GM23338 (cell line): ENCODE data around the gene PDE1C. TPM values are rescaled to one million over a fixed set of nuclear protein-coding genes. Genes with fewer than 3 reads are reported as not detected.

ENCODE experiments used
- ATAC-seq: fragments of 200-7000 bp; cut with Tn5 transposase; 3 replicates; pipeline ENCODE4 v1.9.1; 2020
- DNase-seq: peaks from one replicate; pipeline ENCODE4 v3.0.0-alpha.2; 2015; ENCODE audit warnings: low spot score
- H2AFZ ChIP-seq: fragments of 200-600 bp; sonication (generic); 2 replicates; pipeline ENCODE4 v1.8.0; 2016; ENCODE audit warnings: antibody characterized with exemption, mild to moderate bottlenecking, moderate library complexity
- H3F3A ChIP-seq: fragments of 200-600 bp; sonication (generic); replicated peaks from 2 replicates; pipeline ENCODE4 v1.8.0; 2017; ENCODE audit warnings: antibody characterized with exemption, mixed run types, low read depth
- H3K27ac ChIP-seq: fragments of 200-600 bp; sonication (generic); 2 replicates; pipeline ENCODE4 v1.6.1; 2016; ENCODE audit warnings: low read depth
- H3K27me3 ChIP-seq: fragments of 200-600 bp; sonication (generic); 2 replicates; pipeline ENCODE4 v1.8.0; 2016; ENCODE audit warnings: mild to moderate bottlenecking, mixed run types, moderate library complexity; ENCODE audit not compliant: insufficient read depth
- H3K36me3 ChIP-seq: fragments of 200-600 bp; sonication (generic); 2 replicates; pipeline ENCODE4 v1.8.0; 2016; ENCODE audit warnings: mild to moderate bottlenecking; ENCODE audit not compliant: insufficient read depth
- H3K4me1 ChIP-seq: fragments of 200-600 bp; sonication (generic); 2 replicates; pipeline ENCODE4 v1.8.0; 2016; ENCODE audit warnings: mild to moderate bottlenecking, moderate library complexity; ENCODE audit not compliant: insufficient read depth
- H3K4me2 ChIP-seq: fragments of 200-600 bp; sonication (generic); 2 replicates; pipeline ENCODE4 v1.7.1; 2017; ENCODE audit warnings: mixed run types
- H3K4me3 ChIP-seq: fragments of 200-600 bp; sonication (generic); 2 replicates; pipeline ENCODE4 v1.6.1; 2016; ENCODE audit warnings: mixed run types
- H3K79me2 ChIP-seq: fragments of 200-600 bp; sonication (generic); replicated peaks from 2 replicates; pipeline ENCODE4 v1.8.0; 2017; ENCODE audit warnings: mild to moderate bottlenecking; ENCODE audit not compliant: insufficient read depth
- H3K9me2 ChIP-seq: fragments of 200-600 bp; sonication (generic); 2 replicates; pipeline ENCODE4 v1.8.0; 2017; ENCODE audit not compliant: insufficient read depth
- H4K20me1 ChIP-seq: fragments of 200-600 bp; sonication (generic); replicated peaks from 2 replicates; pipeline ENCODE4 v1.8.0; 2017; ENCODE audit warnings: mild to moderate bottlenecking; ENCODE audit not compliant: insufficient read depth
- H3K27ac Mint-ChIP-seq: 2 replicates; pipeline ENCODE4 v1.8.0; 2020; ENCODE audit warnings: inconsistent platforms, mild to moderate bottlenecking, moderate library complexity, mixed read lengths
- H3K27me3 Mint-ChIP-seq: 3 replicates; pipeline ENCODE4 v1.8.0; 2022; ENCODE audit warnings: low read depth, mild to moderate bottlenecking, moderate library complexity, mixed read lengths, inconsistent platforms; ENCODE audit not compliant: insufficient read depth, poor library complexity
- H3K36me3 Mint-ChIP-seq: 3 replicates; pipeline ENCODE4 v1.8.0; 2021; ENCODE audit warnings: low read depth, mild to moderate bottlenecking, inconsistent platforms, moderate library complexity, mixed read lengths
- H3K4me1 Mint-ChIP-seq: 3 replicates; pipeline ENCODE4 v1.8.0; 2020; ENCODE audit warnings: mild to moderate bottlenecking, inconsistent platforms, mixed read lengths
- H3K4me3 Mint-ChIP-seq: 3 replicates; pipeline ENCODE4 v1.8.0; 2021; ENCODE audit warnings: moderate library complexity, mild to moderate bottlenecking, inconsistent platforms, mixed read lengths
- H3K9me3 Mint-ChIP-seq: 3 replicates; pipeline ENCODE4 v1.8.0; 2020; ENCODE audit warnings: moderate library complexity, mild to moderate bottlenecking, inconsistent platforms, mixed read lengths
- CREB1 ChIP-seq: fragments of 250-450 bp; sonication (Bioruptor Pico); IDR thresholded peaks from 2 replicates; pipeline ENCODE4 v1.5.0; 2020; ENCODE audit warnings: low read depth, mild to moderate bottlenecking, moderate library complexity
- ETS1 ChIP-seq: IDR thresholded peaks from 2 replicates; pipeline ENCODE4 v1.6.1; 2016; ENCODE audit warnings: antibody characterized with exemption
- EZH2 ChIP-seq: fragments of 200-600 bp; sonication (generic); IDR thresholded peaks from one replicate; pipeline ENCODE4 v1.8.0; 2017; ENCODE audit warnings: antibody characterized with exemption, mild to moderate bottlenecking, low read depth; ENCODE audit not compliant: unreplicated experiment
- JUNB ChIP-seq: IDR thresholded peaks from one replicate; pipeline ENCODE4 v1.6.1; 2016; ENCODE audit warnings: antibody characterized with exemption; ENCODE audit not compliant: unreplicated experiment
- REST ChIP-seq: IDR thresholded peaks from one replicate; pipeline ENCODE4 v1.6.1; 2018; ENCODE audit warnings: antibody characterized with exemption; ENCODE audit not compliant: unreplicated experiment
- STAT1 ChIP-seq: IDR thresholded peaks from one replicate; pipeline ENCODE4 v1.6.1; 2016; ENCODE audit warnings: antibody characterized with exemption; ENCODE audit not compliant: unreplicated experiment
- ZNF462 ChIP-seq: fragments of 250-450 bp; sonication (Bioruptor Pico); IDR thresholded peaks from 2 replicates; pipeline ENCODE4 v1.5.0; 2020; ENCODE audit warnings: mild to moderate bottlenecking, moderate library complexity
- polyA plus RNA-seq: library from polyadenylated mRNA; unstranded; fragments of >200 nt; fragmentation: Nextera tagmentation; extraction: Ambion mirVana; gene quantifications from 2 replicates; pipeline ENCODE4 v1.2.1, GENCODE V29; 2016
- total RNA-seq: library from RNA; depleted of rRNA; stranded (reverse); fragments of >200 nt; shearing (Covaris generic); gene quantifications from 2 replicates; pipeline ENCODE4 v1.2.3, GENCODE V29; 2014

Gene PDE1C
- total and polyA plus RNA-seq, 2 experiments from 2014 or later, result 0.28 TPM; not detected in 1

GRCh38 chr7:31953432-31953831 lies 116.8 kb downstream of the PDE1C start:
- no peaks in the 10 kb centered on the region for H3K9me3 Mint-ChIP-seq
- Histone ChIP-seq H2AFZ (no peak overlapping the region), H3F3A (no peaks in the 10 kb centered on the region), H3K4me2 (no peak overlapping the region), H3K27ac (no peak overlapping the region), H3K79me2 (no peaks in the 10 kb centered on the region), H3K36me3 (no peaks in the 10 kb centered on the region), H3K9me2 (peaks cover 1% of the 10 kb centered on the region; the same call in 1 of the 2 replicates), H3K4me1 (peaks cover 7% of the 10 kb centered on the region; the same call in 1 of the 2 replicates), H3K27me3 (no peaks in the 10 kb centered on the region), H4K20me1 (no peaks in the 10 kb centered on the region), H3K4me3 (no peak overlapping the region)
- H3K27me3 Mint-ChIP-seq, result peaks cover 2% of the 10 kb centered on the region
- TF ChIP-seq JUNB (no peak), EZH2 (no peak), ZNF462 (CRISPR knock-in tag) (no peak), REST (no peak), CREB1 (CRISPR knock-in tag) (no peak), STAT1 (no peak), ETS1 (no peak)
- no peak for ATAC-seq
- H3K27ac Mint-ChIP-seq, result no peak overlapping the region
- DNase-seq, result no peak
- no peak overlapping the region for H3K4me3 Mint-ChIP-seq
- H3K36me3 Mint-ChIP-seq, result no peaks in the 10 kb centered on the region
- peaks cover 6% of the 10 kb centered on the region; the same call in 1 of the 3 replicates for H3K4me1 Mint-ChIP-seq
